ENCODE results near the gene PRKD2.

- no peak for TF ChIP-seq POLR2A (IDR thresholded peaks at IDR 0.05; ENCODE audit: low read length)
- no peak for TF ChIP-seq GATA1 (IDR thresholded peaks at IDR 0.05; ENCODE audit: low read depth, low read length)
Observed at GRCh38 chr19:46656541-46656940, 60.4 kb downstream of the PRKD2 start.
